ENCODE measurements around the gene CROCC2. TPM values are rescaled to one million over a fixed set of nuclear protein-coding genes. Genes with fewer than 3 reads are reported as not detected.
A peak's percentile ranks its signal among the peaks of the same experiment; 100 is the strongest.

Gene CROCC2
- total and polyA plus RNA-seq, 12 donors, result 0.07 to 0.65 (median 0.28) TPM; not detected in 6

GRCh38 chr2:241030883-241031282, 124.7 kb downstream of the CROCC2 start:
- H3K27me3 ChIP-seq, result no peaks in the 10 kb centered on the region
- no peak overlapping the region for H3K4me3 ChIP-seq
- no peak overlapping the region for H3K27ac ChIP-seq
- 91 to 97% (median 96%) methylated on average over 7 of the region's 7 CpGs for WGBS, 4 donors
- H3K36me3 ChIP-seq (replicated peaks in 1 of 2), result no peaks in the 10 kb centered on the region
- peaks cover 0 to 5% (median 0%) of the 10 kb centered on the region in 3 donors for H3K9me3 ChIP-seq (replicated peaks in 1 of 3)
- intact Hi-C loops (cut with DNase I), result no loop called here
- peak in 1 of 7 donors; percentile 43 for DNase-seq
- no peak for TF ChIP-seq POLR2A (IDR thresholded peaks at IDR 0.05)
- no peak for TF ChIP-seq CTCF (IDR thresholded peaks at IDR 0.05)
- H3K4me1 ChIP-seq (replicated peaks in 1 of 2), result no peaks in the 10 kb centered on the region

- no peaks in the 10 kb centered on the region for H3K36me3 ChIP-seq (replicated peaks in 1 of 2)
- no peaks in the 10 kb centered on the region for H3K4me1 ChIP-seq (replicated peaks in 1 of 2)
- intact Hi-C loops (cut with DNase I), result no loop called here
- 92 to 94% (median 93%) methylated on average over 20 of the region's 20 CpGs for WGBS, 4 donors
- no peaks in the 10 kb centered on the region for H3K27me3 ChIP-seq
- no peaks in the 10 kb centered on the region for H3K9me3 ChIP-seq (replicated peaks in 1 of 3)
- peak in 1 of 7 donors; percentile 39 for DNase-seq
- no peak overlapping the region for H3K27ac ChIP-seq
- no peak overlapping the region for H3K4me3 ChIP-seq
- TF ChIP-seq POLR2A (IDR thresholded peaks at IDR 0.05), result no peak
- no peak for TF ChIP-seq CTCF (IDR thresholded peaks at IDR 0.05)
Measured at GRCh38 chr2:241031436-241032165, 125.5 kb downstream of the CROCC2 start.

GRCh38 chr2:241033336-241033987, 127.3 kb downstream of the CROCC2 start:
- no peaks in the 10 kb centered on the region for H3K27me3 ChIP-seq
- 91 to 96% (median 94%) methylated on average over 12 to 17 of the region's 17 CpGs for WGBS, 4 donors
- H3K27ac ChIP-seq, result no peak overlapping the region
- DNase-seq, result peak in 1 of 7 donors; percentile 42
- no peaks in the 10 kb centered on the region for H3K4me1 ChIP-seq (replicated peaks in 1 of 2)
- no peaks in the 10 kb centered on the region for H3K9me3 ChIP-seq (replicated peaks in 1 of 3)
- H3K36me3 ChIP-seq (replicated peaks in 1 of 2), result no peaks in the 10 kb centered on the region
- no peak overlapping the region for H3K4me3 ChIP-seq
- intact Hi-C loops (cut with DNase I), result no loop called here
- TF ChIP-seq POLR2A (IDR thresholded peaks at IDR 0.05) (no peak), CTCF (IDR thresholded peaks at IDR 0.05) (no peak)

GRCh38 chr2:241033994-241034393, 127.9 kb downstream of the CROCC2 start:
- no peak for DNase-seq
- Histone ChIP-seq H3K4me3 (no peak overlapping the region), H3K36me3 (replicated peaks in 1 of 2) (no peaks in the 10 kb centered on the region), H3K4me1 (replicated peaks in 1 of 2) (no peaks in the 10 kb centered on the region), H3K27me3 (no peaks in the 10 kb centered on the region), H3K27ac (no peak overlapping the region), H3K9me3 (replicated peaks in 1 of 3) (no peaks in the 10 kb centered on the region)
- intact Hi-C loops (cut with DNase I), result no loop called here
- no peak for TF ChIP-seq CTCF (IDR thresholded peaks at IDR 0.05)
- no peak for TF ChIP-seq POLR2A (IDR thresholded peaks at IDR 0.05)
- WGBS, 4 donors, result 87 to 100% (median 91%) methylated on average over 1 to 7 of the region's 7 CpGs
